Measurements from ENCODE around the gene LCE7A.

- TF ChIP-seq CUX1 (IDR thresholded peaks at IDR 0.05; ENCODE audit: insufficient replicate concordance, low read depth, low read length) (no peak), PKNOX1 (IDR thresholded peaks at IDR 0.05) (no peak), EZH2 (IDR thresholded peaks at IDR 0.05; ENCODE audit: borderline replicate concordance, control insufficient read depth, low read depth, low read length) (no peak), JUND (IDR thresholded peaks at IDR 0.05; ENCODE audit: low read depth, low read length) (no peak), EP300 (IDR thresholded peaks at IDR 0.05; ENCODE audit: borderline replicate concordance in 1 of 2, control insufficient read depth in 1 of 2, low read depth in 2 of 2, low read length in 2 of 2) (no peak), POLR2AphosphoS5 (IDR thresholded peaks at IDR 0.05; ENCODE audit: low read length) (no peak), KDM1A (IDR thresholded peaks at IDR 0.05; ENCODE audit: borderline replicate concordance) (no peak), FOS (IDR thresholded peaks at IDR 0.05; ENCODE audit: borderline replicate concordance, extremely low read depth, insufficient read length) (no peak), SREBF1 (IDR thresholded peaks at IDR 0.05; ENCODE audit: low read length) (no peak), POLR2A (IDR thresholded peaks at IDR 0.05; ENCODE audit: low read depth, low read length) (no peak)
- TF ChIP-seq, protein P1, sequence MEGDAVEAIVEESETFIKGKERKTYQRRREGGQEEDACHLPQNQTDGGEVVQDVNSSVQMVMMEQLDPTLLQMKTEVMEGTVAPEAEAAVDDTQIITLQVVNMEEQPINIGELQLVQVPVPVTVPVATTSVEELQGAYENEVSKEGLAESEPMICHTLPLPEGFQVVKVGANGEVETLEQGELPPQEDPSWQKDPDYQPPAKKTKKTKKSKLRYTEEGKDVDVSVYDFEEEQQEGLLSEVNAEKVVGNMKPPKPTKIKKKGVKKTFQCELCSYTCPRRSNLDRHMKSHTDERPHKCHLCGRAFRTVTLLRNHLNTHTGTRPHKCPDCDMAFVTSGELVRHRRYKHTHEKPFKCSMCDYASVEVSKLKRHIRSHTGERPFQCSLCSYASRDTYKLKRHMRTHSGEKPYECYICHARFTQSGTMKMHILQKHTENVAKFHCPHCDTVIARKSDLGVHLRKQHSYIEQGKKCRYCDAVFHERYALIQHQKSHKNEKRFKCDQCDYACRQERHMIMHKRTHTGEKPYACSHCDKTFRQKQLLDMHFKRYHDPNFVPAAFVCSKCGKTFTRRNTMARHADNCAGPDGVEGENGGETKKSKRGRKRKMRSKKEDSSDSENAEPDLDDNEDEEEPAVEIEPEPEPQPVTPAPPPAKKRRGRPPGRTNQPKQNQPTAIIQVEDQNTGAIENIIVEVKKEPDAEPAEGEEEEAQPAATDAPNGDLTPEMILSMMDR (IDR thresholded peaks at IDR 0.05 in 2 of 3, conservative IDR thresholded peaks at IDR 0.05 in 1 of 3; ENCODE audit: control insufficient read depth in 2 of 3, extremely low read depth in 1 of 3, insufficient read depth in 1 of 3, low read depth in 3 of 3, low read length in 3 of 3): no peak
- TF ChIP-seq, protein P2, sequence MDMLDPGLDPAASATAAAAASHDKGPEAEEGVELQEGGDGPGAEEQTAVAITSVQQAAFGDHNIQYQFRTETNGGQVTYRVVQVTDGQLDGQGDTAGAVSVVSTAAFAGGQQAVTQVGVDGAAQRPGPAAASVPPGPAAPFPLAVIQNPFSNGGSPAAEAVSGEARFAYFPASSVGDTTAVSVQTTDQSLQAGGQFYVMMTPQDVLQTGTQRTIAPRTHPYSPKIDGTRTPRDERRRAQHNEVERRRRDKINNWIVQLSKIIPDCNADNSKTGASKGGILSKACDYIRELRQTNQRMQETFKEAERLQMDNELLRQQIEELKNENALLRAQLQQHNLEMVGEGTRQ (IDR thresholded peaks at IDR 0.05; ENCODE audit: borderline replicate concordance, low read depth, low read length): no peak
Measured at GRCh38 chr1:152811050-152811449, 48.7 kb upstream of the LCE7A start.
